Right lobe of liver (tissue), 6 donors: ENCODE measurements around the gene PRAMEF33. TPM values are rescaled to one million over a fixed set of nuclear protein-coding genes. Genes with fewer than 3 reads are reported as not detected.
"Not testable (repeated sequence)": the region's sequence is repeated elsewhere in the genome, so short reads cannot be mapped to it uniquely, and the experiment has no call there.

Source experiments
- ATAC-seq, 4 donors: fragments of 200-7000 bp; cut with Tn5 transposase; one replicate each; pipeline ENCODE4 v1.9.1; 2020; ENCODE audit warnings: mild to moderate bottlenecking in 4 of 4, moderate library complexity in 4 of 4
- DNase-seq, 3 donors: peaks; one replicate each; pipeline ENCODE4 v3.0.0-alpha.2; 2020
- H3K27ac ChIP-seq, 3 donors: fragments of 200-600 bp; one replicate each; pipeline ENCODE4 v1.8.0; 2022
- H3K27me3 ChIP-seq, 2 donors: fragments of 200-600 bp; one replicate each; pipeline ENCODE4 v1.8.0; 2022
- H3K36me3 ChIP-seq, 4 donors: fragments of 200-600 bp; sonication (generic) in 1 of 4; one replicate each; pipeline versions ENCODE4 v1.5.1 to v1.8.0; 2017 to 2022; ENCODE audit warnings: control low read depth in 1 of 4
- H3K4me1 ChIP-seq, 4 donors: fragments of 200-600 bp; sonication (generic) in 1 of 4; one replicate each; pipeline versions ENCODE4 v1.5.1 to v1.8.0; 2017 to 2022; ENCODE audit warnings: control low read depth in 1 of 4
- H3K4me3 ChIP-seq, 3 donors: fragments of 200-600 bp; one replicate each; pipeline ENCODE4 v1.8.0; 2022
- H3K9me3 ChIP-seq, 4 donors: fragments of 200-600 bp; sonication (generic) in 1 of 4; one replicate each; pipeline versions ENCODE4 v1.5.1 to v1.8.0; 2017 to 2022; ENCODE audit warnings: control low read depth in 1 of 4
- WGBS: methylation state at CpG from one replicate; pipeline ENCODE4 v1.1.6; 2018; ENCODE audit warnings: low coverage, low lambda C conversion rate; ENCODE audit not compliant: insufficient coverage; ENCODE audit errors: missing lambda C conversion rate; 5-methylcytosine and 5-hydroxymethylcytosine counted together
- intact Hi-C, 2 donors: fragments of 100-400 bp; cut with DNase I; formaldehyde crosslinking; loops; one replicate each; pipeline versions ENCODE4 v1.11.2 to v1.14.1; 2022
- small RNA-seq, 2 experiments: library from RNA; depleted of rRNA; stranded (forward); fragments of <200 nt; gene quantifications; one replicate each; pipeline ENCODE3, GENCODE V24; 2016
- total RNA-seq, 6 experiments: library from RNA; depleted of rRNA in 2 of 6; stranded (reverse); fragments of >200 nt in 2 of 6; fragmentation: NEBNext Ultra II Directional in 3 of 6; extraction: Animal tissue kit (Norgen Biotek cat#: 25700) in 3 of 6; gene quantifications; one replicate each; pipeline versions ENCODE4 v1.1.0 to v1.2.4, GENCODE V29; 2016 to 2023
- TF ChIP-seq, protein P1 (sequence below), 4 donors: fragments of 200-600 bp in 3 of 4; fragments of 450-650 bp in 1 of 4; IDR thresholded peaks; one replicate each; pipeline versions ENCODE4 v1.5.1 to v1.8.0; 2016 to 2022; ENCODE audit warnings: antibody characterized with exemption in 4 of 4, mild to moderate bottlenecking in 2 of 4
- donor health status: DM: no; HTN: yes; CAD: no.
- donor health status: DM: no; HTN: no; CAD: no.
- donor health status: DM: no; HTN: no; CAD: no.
- donor health status: DM: no; HTN: yes; CAD: no.
- donor health status: DM: no; HTN: yes; CAD: no.

The PRAMEF33 gene
- total RNA-seq, 6 experiments from 2014 or later = 0.13 to 6.0 (median 1.8) TPM; not detected in 2

- H3K9me3 ChIP-seq, DNase-seq, H3K4me3 ChIP-seq, H3K4me1 ChIP-seq, H3K27me3 ChIP-seq, H3K27ac ChIP-seq, H3K36me3 ChIP-seq, intact Hi-C loops: not testable (repeated sequence)
- ATAC-seq = peak; percentile 40 to 76 (median 70)
Measured at GRCh38 chr1:13302197-13302596, 1.1 kb upstream of the PRAMEF33 start.

DNA sequence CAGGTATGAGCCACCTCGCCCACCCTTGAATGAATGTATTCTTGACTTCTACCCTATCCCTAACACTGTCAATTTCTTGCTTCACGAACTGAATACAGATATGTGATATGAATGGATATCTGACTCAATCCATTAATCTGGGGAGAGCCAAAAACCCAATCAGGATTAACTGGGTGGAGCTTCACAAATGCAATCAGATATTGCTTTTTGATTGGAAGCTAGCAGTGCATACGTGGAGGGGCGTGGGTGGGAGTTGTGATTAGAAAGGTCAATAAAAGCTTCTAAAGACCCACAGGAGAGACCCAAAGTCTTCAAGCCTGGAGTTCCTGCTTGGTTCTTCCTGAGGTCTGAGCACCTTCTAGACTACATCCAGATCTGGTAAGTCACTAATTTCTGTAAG, 11.9 kb downstream of the PRAMEF33 start, which contains the start of gene PRAMEF15:
TSS of gene PRAMEF15 (plus strand) at position 301 of the 400 bp plus-strand sequence. CDS start 2,827 bp downstream, outside the sequence.
- H3K27me3 ChIP-seq, H3K36me3 ChIP-seq, H3K27ac ChIP-seq, intact Hi-C loops, H3K9me3 ChIP-seq, DNase-seq, ATAC-seq, H3K4me1 ChIP-seq, H3K4me3 ChIP-seq: not testable (repeated sequence)
- WGBS = 19% methylated on average over 2 of the region's 4 CpGs

DNA sequence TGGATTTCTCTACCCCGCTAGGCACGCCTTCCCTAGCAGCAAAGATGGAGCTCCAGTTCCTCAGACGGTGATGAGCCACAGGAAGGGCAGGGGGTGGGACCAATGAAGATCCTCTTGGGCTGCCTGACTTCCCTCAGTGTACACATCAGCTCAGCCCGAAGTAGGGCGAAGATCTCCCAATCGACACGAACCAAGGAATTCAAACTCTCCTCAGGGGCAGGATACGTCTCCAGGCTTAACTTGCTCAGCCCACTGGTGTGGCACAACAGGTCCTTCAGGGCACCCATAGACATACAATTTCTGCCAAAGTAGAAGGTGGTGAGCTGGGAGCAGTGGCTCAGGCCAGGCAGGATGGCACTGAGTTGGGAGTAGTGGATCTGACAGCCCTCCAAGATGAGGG, 39.2 kb downstream of the PRAMEF33 start:
- WGBS = 100% methylated on average over 2 of the region's 8 CpGs
- H3K36me3 ChIP-seq, H3K4me1 ChIP-seq, DNase-seq, H3K9me3 ChIP-seq, H3K27ac ChIP-seq, intact Hi-C loops, H3K27me3 ChIP-seq, ATAC-seq, H3K4me3 ChIP-seq: not testable (repeated sequence)

GRCh38 chr1:13347034-13347433, 43.7 kb downstream of the PRAMEF33 start, which contains the start of gene PRAMEF14:
Gene PRAMEF14 (minus strand): TSS chr1:13347134. CDS start chr1:13345314, 1,820 bp downstream.
- 62% methylated on average over 6 of the region's 7 CpGs for WGBS
- H3K27me3 ChIP-seq, H3K36me3 ChIP-seq, intact Hi-C loops, H3K4me3 ChIP-seq, H3K9me3 ChIP-seq, DNase-seq, ATAC-seq, H3K27ac ChIP-seq, H3K4me1 ChIP-seq: not testable (repeated sequence)

DNA sequence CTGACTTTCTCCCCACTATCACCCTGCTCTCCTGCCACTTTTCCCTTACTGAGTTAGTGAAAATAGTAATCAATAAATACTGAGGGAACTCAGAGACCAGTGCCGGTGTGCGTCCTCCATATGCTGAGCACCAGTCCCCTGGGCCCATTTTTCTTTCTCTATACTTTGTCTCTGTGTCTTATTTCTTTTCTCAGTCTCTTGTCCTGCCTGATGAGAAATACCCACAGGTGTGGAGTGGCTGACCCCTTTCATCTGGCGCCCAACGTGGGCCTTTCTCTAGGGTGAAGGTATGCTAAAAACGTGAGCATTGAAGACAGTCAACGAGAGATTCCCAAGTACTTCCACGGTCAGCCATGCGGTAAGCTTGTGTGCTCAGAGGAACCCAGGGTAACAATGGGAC, 50.1 kb downstream of the PRAMEF33 start:
- H3K9me3 ChIP-seq, H3K36me3 ChIP-seq, H3K27me3 ChIP-seq, H3K4me1 ChIP-seq, ATAC-seq, H3K4me3 ChIP-seq, H3K27ac ChIP-seq, DNase-seq, intact Hi-C loops: not testable (repeated sequence)
- 72% methylated on average over 4 of the region's 8 CpGs for WGBS

DNA sequence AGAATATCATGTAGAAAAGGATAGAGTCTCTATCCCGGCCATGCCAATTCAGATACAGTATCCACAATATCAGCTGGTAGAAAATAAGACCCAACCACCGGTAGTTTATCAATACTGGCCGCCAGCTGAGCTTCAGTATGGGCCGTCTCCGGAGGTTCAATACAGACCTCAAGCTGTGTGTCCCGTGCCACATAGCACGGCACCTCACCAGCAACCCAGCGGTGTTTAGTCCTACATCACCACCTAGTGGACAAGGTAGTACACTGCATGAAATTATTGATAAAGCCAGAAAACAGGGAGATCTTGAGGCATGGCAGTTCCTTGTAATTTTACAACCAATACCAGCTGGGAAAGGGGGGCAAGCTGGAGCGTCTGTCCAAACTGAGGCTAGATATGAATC, 51.1 kb downstream of the PRAMEF33 start:
- H3K27ac ChIP-seq, H3K4me3 ChIP-seq, intact Hi-C loops, H3K9me3 ChIP-seq, H3K4me1 ChIP-seq, DNase-seq, H3K27me3 ChIP-seq, H3K36me3 ChIP-seq: not testable (repeated sequence)
- peak; percentile 38 to 58 (median 52) for ATAC-seq
- TF ChIP-seq, protein P1, sequence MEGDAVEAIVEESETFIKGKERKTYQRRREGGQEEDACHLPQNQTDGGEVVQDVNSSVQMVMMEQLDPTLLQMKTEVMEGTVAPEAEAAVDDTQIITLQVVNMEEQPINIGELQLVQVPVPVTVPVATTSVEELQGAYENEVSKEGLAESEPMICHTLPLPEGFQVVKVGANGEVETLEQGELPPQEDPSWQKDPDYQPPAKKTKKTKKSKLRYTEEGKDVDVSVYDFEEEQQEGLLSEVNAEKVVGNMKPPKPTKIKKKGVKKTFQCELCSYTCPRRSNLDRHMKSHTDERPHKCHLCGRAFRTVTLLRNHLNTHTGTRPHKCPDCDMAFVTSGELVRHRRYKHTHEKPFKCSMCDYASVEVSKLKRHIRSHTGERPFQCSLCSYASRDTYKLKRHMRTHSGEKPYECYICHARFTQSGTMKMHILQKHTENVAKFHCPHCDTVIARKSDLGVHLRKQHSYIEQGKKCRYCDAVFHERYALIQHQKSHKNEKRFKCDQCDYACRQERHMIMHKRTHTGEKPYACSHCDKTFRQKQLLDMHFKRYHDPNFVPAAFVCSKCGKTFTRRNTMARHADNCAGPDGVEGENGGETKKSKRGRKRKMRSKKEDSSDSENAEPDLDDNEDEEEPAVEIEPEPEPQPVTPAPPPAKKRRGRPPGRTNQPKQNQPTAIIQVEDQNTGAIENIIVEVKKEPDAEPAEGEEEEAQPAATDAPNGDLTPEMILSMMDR (IDR thresholded peaks at IDR 0.05) = peak in 3 of 4 donors; percentile 7 to 21 (median 9)
- no CpG with 5 or more reads among the region's 9 CpGs for WGBS

GRCh38 chr1:13356774-13357173, 53.4 kb downstream of the PRAMEF33 start:
- intact Hi-C loops, DNase-seq, H3K4me1 ChIP-seq, H3K27me3 ChIP-seq, H3K27ac ChIP-seq, H3K4me3 ChIP-seq, H3K36me3 ChIP-seq, H3K9me3 ChIP-seq: not testable (repeated sequence)
- peak in 2 of 4 donors; percentile 30 to 43 for ATAC-seq
- WGBS = 0% methylated on average over 4 of the region's 5 CpGs
- TF ChIP-seq, protein P1 (IDR thresholded peaks at IDR 0.05) = peak; percentile 54 to 62 (median 60)

Small RNA genes within 50 kb of the gene (small RNA-seq; reads per million reads assigned to genes)
- 0 reads per million in 2 experiments for gene RNU6-771P

Other genes starting within 250 kb of the PRAMEF33 start
- gene PRAMEF27, start 247.0 kb upstream of the PRAMEF33 start, total RNA-seq = not detected
- gene HNRNPCL3, start 242.8 kb upstream of the PRAMEF33 start, total RNA-seq = not detected
- gene PRAMEF25, start 232.8 kb upstream of the PRAMEF33 start, total RNA-seq = not detected
- not detected for gene HNRNPCL2, start 186.7 kb upstream of the PRAMEF33 start, total RNA-seq
- not detected for gene PRAMEF26, start 147.5 kb upstream of the PRAMEF33 start, total RNA-seq
- not detected for gene HNRNPCL4, start 137.9 kb upstream of the PRAMEF33 start, total RNA-seq
- gene PRAMEF9, start 131.7 kb upstream of the PRAMEF33 start, total RNA-seq = not detected
- gene PRAMEF13, start 102.1 kb upstream of the PRAMEF33 start, total RNA-seq = not detected
- gene PRAMEF18, start 77.4 kb upstream of the PRAMEF33 start, total RNA-seq = not detected
- gene PRAMEF5, start 49.3 kb upstream of the PRAMEF33 start, total RNA-seq = not detected
- gene PRAMEF8, start 18.4 kb upstream of the PRAMEF33 start, total RNA-seq = under 1 TPM in 1 of 6 experiments, not detected in 5; 0.49 TPM
- not detected for gene PRAMEF15, start 12.0 kb downstream of the PRAMEF33 start, total RNA-seq
- gene PRAMEF14, start 43.6 kb downstream of the PRAMEF33 start, total RNA-seq = not detected
- gene PRAMEF19, start 68.4 kb downstream of the PRAMEF33 start, total RNA-seq = not detected
- not detected for gene PRAMEF17, start 86.1 kb downstream of the PRAMEF33 start, total RNA-seq
- not detected for gene PRAMEF20, start 106.9 kb downstream of the PRAMEF33 start, total RNA-seq
- not detected for gene LRRC38, start 210.5 kb downstream of the PRAMEF33 start, total RNA-seq